Activated naive CD4-positive, alpha-beta T cell treated with anti-CD3 and anti-CD28 coated beads, Interleukin-2, amount 50 U/mL, for 16 hours (primary cell): ENCODE results near the gene TMEM255B.
"Not testable (repeated sequence)": the region's sequence is repeated elsewhere in the genome, so short reads cannot be mapped to it uniquely, and the experiment has no call there.

ENCODE experiments used
- DNase-seq: peaks from one replicate; pipeline ENCODE4 v3.0.0-alpha.2; 2020

TMEM255B gene

DNA sequence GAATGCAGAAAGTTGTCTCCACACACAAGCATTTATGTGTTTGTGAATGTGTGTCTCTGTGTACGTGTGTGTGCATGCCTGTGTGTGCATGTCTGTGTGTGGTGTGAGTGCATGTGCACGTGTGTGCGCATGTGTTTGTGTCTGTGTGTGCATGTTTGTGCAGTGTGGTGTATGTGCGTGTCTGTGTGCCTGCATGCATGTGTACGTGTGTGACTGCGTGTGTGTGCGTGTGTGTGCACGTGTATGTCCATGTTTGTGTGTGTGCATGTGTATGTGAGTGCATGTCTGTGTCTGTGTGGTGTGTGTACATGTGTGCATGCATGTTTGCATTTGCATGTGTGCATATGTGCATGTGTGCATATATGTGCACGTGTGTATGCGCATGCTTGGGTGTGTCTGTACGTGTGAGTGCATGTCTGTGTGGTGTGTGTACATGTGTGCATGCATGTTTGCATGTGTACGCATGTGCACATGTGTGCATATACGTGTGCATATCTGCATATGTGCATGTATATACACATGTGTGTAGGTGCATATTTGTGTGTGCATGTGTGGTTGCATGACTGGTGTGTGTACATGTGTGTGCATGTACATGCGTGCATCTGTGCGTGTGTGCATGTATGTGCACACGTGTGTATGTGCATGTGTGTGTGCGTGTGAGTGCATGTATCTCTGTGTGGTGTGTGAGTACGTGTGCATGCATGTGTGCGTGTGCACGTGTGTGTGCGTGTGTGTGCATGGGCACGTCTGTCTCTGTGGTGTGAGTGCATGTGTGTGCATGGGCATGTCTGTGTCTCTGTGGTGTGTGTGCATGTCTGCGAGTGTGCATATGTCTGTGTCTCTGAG lies 8.2 kb upstream of the TMEM255B start:
- no peak for DNase-seq

DNA sequence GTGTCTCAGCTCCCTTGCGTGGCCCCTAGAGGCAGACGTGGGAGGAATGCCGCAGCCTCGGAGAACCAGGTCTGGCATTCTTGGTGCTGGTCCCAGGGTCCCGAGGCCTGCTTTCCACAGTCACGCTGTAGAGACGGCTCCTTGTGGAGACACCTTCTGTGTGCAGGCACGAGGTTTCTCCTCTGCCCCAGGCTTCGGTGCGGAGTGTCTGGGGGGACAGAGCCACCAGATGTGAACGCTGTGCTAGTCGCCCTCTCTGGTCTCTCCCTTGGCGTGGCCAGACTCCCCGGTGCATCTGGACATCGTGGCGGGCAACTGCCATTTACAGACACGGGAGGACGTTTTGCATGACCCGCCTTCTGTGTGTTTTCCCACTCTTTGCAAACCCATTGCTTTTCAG lies 7.5 kb upstream of the TMEM255B start:
- no peak for DNase-seq

GRCh38 chr13:113752211-113752986 lies 6.6 kb upstream of the TMEM255B start:
- not testable (repeated sequence) for DNase-seq

DNA sequence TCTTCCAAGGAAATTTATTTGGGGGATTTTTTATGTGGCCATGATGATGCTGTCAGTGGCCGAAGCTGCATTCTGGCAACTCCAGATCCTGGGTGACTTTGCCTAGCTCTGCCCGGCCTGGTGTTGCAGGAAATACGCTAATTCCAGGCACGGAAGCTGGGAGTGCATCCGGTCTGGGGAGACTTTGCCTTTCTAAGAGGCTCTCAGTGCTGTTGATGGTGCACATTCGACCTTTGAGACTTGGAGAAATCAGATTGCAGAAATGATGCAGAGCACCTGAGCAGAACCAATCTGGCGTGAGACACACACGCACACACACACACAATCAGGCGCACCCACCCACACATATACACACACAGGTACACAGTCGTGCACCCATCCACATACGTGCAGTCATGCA lies 5.9 kb upstream of the TMEM255B start:
- DNase-seq, result no peak

GRCh38 chr13:113754242-113754641 lies 4.8 kb upstream of the TMEM255B start:
- DNase-seq, result no peak

GRCh38 chr13:113754691-113755090 lies 4.3 kb upstream of the TMEM255B start:
- no peak for DNase-seq

DNA sequence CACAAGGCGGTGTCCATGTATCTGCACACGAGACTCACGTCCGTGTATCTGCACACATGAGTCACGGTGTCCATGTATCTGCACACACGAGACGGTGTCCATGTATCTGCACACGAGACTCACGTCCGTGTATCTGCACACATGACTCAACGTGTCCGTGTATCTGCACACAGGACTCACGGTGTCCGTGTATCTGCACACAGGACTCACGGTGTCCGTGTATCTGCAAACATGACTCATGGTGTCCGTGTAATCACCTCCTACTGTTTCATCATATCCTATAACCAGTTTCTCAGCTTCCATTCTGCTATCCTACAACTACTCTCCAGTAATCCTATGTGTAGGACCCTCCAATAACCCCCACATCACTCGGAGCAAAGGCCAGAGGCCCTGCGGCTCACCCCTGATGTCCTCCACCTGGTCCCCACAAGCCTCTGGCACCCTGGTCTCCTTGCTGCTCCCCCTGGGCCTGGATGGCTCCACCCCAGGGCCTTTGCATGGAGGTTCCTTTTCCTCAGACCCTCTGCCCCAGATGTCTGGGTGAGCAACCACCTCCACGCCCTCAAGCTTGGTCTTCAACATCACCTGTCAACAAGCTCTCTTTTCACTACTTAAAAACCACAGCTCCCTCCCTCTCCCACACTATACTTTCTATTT lies 2.5 kb upstream of the TMEM255B start:
- no peak for DNase-seq

DNA sequence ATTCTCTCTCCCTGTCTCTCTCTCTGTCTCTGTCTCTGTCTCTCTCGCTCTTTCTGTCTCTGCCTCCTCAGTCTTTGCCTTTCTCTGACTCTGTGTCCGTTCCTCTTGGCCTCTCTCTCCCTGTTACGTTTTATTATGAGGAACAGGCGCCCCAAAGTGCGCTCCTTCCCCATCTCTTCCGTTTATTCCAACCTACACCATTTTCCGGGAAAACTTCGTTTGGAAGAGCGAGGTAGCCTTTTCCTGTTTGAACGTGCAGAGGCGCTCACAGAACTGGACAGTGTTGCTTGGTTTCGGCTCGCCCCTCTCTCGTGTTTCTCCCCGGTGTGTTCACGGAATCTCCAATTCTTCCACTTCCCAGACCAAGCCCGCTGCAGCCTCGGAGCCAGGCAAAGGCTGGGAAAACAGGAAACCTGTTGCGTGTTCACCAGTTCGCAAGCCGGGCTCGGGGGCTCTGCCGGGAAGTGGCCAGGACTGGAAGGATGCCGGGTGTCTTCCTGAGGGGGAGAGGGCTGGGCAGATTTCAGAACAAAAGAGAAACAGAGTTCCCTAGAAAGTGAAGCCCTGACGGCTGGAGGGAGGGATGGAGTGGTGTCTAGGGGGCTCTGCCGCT lies 605 bp downstream of the TMEM255B start:
- no peak for DNase-seq

DNA sequence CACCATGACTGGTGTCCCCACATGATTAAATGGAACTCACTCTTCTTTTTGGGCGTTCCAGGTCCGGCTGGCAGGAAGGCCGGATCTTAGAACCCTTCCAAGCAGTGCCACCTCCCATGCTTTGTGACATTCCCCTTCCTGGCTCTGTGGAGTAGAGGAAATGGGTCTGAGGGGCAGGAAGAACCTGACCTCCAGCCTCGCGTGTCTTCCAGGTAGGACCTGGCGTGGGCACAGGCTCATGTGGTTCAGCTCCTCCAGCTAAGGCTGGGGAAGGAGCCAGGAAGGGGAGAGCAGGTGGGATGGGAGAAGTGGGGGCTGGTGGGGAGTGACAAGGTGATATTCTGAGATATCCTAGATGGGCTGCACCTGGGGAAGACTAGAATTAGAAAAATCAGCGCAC lies 2.1 kb downstream of the TMEM255B start:
- no peak for DNase-seq

DNA sequence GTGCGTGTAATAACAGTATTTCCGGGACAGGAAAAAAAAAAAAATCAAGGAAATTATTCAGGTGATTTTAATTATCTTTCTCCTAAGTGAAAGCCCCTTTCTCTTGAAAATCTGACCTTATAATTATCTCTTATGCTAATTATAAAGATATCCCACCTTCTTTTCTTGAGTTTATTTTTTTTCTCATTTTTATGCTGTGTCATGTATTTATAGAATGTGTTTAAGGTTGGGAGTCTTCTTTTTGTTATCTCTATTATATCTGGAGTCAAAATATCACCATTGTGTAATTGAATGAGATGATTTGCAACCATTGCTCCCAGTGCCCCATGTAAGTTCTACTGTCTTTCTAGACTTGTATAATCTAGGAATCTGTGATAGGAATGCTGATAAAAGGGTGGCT lies 3.0 kb downstream of the TMEM255B start:
- DNase-seq, result no peak

DNA sequence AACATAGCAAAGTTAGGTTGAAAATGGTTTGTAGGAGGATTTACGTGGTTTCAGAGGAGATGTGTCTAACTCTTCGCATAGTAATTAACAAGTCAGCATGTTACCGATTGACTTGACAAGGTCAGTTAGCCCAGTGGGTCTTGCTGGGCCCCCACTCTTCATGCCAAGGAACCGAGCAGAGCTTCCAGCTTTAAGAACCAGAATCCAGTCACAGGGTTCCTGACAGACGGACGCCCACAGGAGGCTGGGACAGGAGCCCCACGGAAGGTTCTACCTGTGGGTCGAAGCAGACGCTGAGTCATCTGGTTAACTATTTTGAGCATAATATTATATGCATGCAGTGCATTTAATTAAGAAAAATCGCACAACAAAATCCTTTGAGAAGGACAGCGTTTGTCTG lies 3.5 kb downstream of the TMEM255B start:
- DNase-seq, result no peak

- no peak for DNase-seq
Measured at GRCh38 chr13:113763254-113763653, 4.2 kb downstream of the TMEM255B start.

GRCh38 chr13:113763961-113764792 lies 5.2 kb downstream of the TMEM255B start:
- no peak for DNase-seq

GRCh38 chr13:113764793-113765563 lies 6.0 kb downstream of the TMEM255B start:
- no peak for DNase-seq

GRCh38 chr13:113765564-113765910 lies 6.5 kb downstream of the TMEM255B start:
- no peak for DNase-seq

GRCh38 chr13:113766035-113766800 lies 7.2 kb downstream of the TMEM255B start:
- DNase-seq, result no peak

- DNase-seq, result no peak
Measured at GRCh38 chr13:113767366-113767765, 8.3 kb downstream of the TMEM255B start.

- DNase-seq, result no peak
Measured at GRCh38 chr13:113768018-113768905, 9.2 kb downstream of the TMEM255B start.

DNA sequence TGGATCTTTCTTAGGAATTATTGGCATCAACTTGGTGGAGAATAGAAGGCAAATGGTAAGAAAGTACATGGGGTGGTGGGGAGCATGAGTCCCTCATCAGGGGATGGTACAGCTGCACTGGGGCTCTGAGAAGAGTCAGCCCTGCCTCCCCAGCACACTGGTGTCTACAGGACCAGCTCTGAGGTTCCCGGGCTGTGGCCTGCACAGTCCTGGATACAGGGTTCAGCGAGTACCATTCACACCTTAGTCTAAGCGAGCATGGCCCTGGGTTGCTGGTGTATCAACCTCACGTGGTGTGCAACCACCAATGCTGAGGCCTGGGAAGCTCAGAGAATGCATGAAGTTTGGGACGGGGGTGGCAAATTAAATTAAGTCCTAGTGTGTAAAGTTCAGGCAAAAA lies 10.1 kb downstream of the TMEM255B start:
- DNase-seq, result no peak

DNA sequence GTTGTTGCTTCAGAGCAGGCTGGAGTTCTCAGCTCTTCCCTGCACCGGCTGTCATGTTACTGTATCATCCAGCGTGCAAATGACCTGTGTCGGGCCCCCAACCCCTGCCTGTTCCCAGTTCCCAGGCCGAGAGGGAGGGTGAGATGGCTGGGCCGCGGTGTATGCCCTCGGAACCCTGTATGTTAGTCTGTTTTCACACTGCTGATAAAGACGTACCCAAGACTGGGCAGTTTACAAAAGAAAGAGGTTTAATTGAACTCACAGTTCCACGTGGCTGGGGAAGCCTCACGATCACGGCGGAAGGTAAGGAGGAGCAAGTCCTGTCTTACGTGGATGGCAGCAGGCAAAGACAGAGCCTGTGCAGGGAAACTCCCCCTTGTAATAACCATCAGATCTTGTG lies 10.9 kb downstream of the TMEM255B start:
- no peak for DNase-seq
